Breast epithelium (tissue), 3 donors: ENCODE measurements around the gene TMEM132C.

Experiments
- CTCF ChIP-seq, 3 donors: fragments of 450-650 bp; IDR thresholded peaks; one replicate each; pipeline ENCODE4 v1.5.1; 2016 to 2017; ENCODE audit warnings: antibody characterized with exemption in 3 of 3, mild to moderate bottlenecking in 3 of 3, moderate library complexity in 3 of 3
- POLR2A ChIP-seq: fragments of 450-650 bp; IDR thresholded peaks from one replicate; pipeline ENCODE4 v1.6.1; 2016; ENCODE audit warnings: antibody characterized with exemption, mild to moderate bottlenecking, moderate library complexity

GRCh38 chr12:128583453-128583852, 316.5 kb downstream of the TMEM132C start:
- no peak for TF ChIP-seq POLR2A
- no peak for TF ChIP-seq CTCF (IDR thresholded peaks at IDR 0.05)
